GM19240 (cell line): ENCODE results near the gene SLC6A9.
A peak's percentile ranks its signal among the peaks of the same experiment; 100 is the strongest.

ENCODE experiments used
- DNase-seq: peaks from one replicate; pipeline ENCODE4 v3.0.0; 2011; ENCODE audit warnings: low spot score; ENCODE audit not compliant: insufficient read length

SLC6A9 gene

DNA sequence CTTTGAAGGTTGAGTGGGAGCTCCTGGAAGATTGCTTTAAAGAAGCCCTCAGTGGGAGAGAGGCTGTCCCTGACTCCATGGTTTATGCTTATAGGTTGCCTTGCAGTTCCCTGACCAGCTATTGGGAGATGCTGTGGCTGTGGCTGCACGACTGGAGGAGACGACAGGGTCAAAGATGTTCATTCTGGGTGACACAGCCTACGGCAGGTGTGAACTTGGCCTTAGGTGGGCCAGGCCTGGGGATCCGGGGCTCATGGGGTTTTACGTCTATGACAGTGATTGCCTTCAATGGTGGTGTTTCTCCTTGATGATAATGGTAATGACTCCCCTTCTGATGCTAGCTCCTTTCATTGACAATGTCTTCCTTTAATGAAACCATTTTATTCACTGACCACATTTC, 60.8 kb downstream of the SLC6A9 start:
- no peak for DNase-seq

DNA sequence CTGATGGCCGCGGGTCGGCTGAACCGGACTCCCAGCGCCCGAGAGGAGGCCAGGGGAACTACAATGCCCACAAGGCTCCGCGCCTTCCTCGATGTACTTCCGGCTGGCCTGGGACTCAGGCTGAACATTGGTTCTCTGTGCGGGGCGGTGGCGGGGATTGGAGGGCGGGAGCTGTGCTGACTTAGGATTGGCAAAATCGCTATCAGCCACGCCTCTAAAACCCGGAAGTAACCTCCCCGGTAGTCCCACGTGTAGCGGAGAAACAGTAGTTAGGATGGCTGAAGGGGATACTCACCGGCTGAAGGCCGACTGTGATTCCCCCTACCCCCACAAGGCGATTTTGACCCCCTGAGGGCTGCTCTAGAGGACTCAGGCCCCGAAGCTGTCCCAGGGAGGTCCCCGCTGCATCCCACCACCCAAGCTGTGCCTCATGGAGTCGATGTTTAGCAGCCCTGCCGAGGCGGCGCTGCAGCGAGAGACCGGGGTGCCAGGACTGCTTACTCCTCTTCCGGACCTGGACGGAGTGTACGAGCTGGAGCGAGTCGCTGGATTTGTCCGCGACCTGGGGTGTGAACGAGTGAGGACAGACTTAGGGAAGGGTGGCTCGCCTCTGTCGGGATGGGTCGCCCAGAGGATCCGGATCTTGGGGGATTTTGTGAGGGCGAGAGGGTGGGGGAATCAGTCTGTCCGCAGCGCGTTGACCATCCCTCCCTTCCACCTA, 61.4 kb downstream of the SLC6A9 start, which contains the start of gene DPH2:
DPH2 (plus strand) TSS at position 265 of the 721 bp plus-strand sequence; CDS start at position 431, 166 bp downstream.
- DNase-seq: peak; percentile 100

DNA sequence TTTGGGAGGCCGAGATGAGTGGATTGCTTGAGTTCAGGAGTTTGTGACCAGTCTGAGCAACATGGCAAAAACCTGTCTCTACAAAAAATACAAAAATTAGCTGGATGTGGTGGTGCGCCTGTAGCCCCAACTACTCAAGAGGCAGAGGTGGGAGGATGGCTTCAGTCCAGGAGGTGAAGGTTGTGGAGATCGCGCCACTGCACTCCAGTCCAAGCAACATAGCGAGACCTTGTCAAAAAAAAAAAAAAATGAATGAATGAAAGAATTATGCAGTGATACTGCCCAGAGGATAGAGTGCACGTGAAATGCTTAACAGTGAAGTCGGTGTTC, 61.9 kb downstream of the SLC6A9 start:
- DNase-seq: no peak

DNA sequence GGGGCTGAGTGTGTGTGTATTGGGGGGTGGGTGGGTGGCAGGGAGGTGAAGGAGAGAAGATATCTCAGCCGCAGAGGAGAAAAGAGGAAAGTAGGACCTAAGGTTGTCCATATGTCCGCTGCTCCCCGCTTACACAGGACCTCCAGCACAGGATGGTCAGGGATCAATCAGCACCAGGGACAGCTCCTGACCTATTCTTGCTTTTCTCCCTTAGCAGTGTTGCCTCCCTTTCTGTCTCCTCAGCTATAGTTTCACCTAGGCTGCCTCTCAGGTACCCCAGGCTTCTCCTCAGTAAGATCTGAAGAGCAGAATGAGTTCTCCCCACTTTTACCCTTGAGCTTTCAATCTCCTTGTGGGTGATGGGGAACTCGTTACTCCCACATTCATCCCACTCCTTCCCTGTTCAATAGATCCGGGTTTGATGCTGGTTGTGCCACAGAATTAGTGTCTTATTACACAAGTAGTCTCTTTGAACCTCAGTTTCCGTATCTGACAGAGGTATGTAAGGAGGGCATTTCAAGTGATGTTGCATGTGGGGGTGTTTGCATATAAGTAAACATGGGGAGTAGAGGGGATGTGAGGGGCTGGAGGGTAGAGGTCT, 62.8 kb downstream of the SLC6A9 start:
- no peak for DNase-seq

DNA sequence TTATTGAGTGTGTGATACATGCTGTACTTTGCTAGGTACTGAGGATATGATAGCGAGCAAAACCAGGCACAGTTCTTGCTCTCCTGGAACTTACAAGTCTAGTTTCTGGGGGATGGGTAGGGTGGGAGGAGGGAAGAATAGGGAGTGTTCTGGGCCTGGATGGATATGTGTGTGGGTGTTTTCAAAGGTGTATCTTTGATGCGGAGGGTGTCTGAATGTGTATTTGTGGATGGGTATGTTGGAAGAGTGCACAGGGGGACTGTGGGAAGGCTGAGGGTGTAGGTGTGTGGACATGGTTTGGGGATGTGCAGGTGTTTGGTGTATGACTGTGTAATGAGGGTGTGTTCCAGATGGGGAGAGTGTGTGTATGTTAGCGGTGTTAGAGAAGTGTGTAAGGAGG, 65.9 kb downstream of the SLC6A9 start:
- DNase-seq: no peak

DNA sequence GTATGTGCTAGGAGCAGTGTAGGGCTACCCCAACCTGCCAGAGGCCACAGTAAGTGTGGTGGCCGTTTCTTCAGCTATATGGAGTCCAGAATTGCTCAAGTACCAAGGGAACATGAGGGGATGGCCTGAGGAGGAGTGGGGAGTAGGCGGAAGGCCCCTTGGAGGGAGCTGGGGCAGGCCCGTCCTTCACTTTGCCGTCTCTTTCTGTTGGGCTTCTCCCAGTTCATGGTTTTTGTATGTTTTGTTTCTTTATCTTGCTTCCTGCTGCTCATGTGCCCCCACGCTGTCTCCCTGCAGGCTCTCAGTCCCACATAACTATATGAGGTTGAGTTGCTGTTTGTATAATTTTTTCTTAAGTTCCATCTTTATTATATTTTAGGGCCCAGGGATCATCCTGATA, 67.4 kb downstream of the SLC6A9 start:
- DNase-seq: no peak

DNA sequence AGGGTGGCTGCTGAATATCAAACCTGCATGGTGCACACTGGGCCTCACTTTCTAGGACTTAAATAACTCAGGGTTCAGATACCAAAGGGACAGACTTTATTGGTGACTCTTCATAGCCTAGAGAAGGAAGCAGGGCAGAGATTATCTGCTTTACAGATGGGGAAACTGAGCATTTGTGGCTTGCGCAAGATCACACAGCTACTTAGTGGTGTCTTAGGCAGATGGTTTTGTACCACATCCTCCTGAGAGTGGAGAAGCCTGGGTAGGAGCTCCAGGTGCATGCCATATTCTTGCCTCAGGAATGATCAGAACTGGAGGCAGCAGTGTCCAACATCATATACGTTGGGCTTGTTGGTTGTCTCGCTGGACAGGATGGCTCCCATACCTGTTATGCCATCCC, 68.3 kb downstream of the SLC6A9 start:
- DNase-seq: no peak

DNA sequence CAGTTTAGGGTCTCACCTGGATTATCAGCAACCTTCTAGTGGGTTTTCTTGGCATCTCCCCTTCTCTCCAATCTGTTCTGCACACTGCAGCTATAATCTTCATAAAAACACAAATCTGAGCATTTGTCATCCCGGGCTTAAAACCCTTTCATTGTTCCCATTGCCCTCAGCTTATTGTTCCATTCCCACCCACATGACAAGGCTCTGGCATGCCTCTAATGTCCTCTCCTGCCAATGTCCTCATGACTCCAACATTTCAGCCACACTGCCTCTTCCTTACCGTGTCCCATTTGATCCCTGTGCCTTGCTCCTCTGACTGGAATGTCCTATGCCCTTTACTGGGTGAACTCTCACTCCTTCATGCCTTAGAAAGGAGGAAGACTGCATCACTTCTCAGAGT, 68.9 kb downstream of the SLC6A9 start:
- no peak for DNase-seq

DNA sequence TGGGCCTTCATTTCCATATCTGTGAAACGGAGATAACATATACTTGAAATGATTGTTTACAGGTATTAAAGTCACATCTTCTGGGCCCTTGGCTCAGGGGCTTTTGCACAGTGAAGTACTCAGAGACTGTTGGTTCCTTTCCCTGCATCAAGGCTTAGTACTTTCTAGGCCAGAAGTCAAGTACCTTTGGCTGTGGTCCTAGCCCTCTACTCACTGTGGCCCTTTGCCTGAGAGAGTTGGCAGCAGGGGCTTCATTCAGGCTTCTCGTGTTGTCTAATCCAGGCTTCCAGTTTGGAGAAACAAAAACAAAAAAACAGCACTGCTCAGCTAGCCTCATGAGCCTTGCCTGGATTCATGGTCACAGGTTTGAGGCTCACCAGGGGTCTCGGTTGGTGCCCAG, 69.6 kb downstream of the SLC6A9 start:
- DNase-seq: no peak

DNA sequence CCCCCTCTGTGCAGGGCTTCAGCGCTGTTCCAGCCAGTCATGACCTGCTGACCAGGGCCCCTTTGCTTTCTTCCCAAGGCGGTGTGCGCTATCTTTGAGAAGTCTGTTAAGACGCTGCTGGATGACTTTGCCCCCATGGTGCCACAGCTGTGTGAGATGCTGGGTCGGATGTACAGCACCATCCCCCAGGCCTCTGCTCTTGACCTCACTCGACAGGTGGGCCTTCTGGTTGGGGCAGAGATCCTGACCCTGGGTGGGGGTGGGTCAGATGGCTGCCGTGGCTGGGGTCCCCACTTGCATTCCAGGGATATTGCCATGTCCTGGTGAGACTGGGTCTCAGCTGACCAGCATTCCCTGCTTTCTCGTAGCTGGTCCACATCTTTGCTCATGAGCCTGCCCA, 70.5 kb downstream of the SLC6A9 start:
- DNase-seq: no peak

DNA sequence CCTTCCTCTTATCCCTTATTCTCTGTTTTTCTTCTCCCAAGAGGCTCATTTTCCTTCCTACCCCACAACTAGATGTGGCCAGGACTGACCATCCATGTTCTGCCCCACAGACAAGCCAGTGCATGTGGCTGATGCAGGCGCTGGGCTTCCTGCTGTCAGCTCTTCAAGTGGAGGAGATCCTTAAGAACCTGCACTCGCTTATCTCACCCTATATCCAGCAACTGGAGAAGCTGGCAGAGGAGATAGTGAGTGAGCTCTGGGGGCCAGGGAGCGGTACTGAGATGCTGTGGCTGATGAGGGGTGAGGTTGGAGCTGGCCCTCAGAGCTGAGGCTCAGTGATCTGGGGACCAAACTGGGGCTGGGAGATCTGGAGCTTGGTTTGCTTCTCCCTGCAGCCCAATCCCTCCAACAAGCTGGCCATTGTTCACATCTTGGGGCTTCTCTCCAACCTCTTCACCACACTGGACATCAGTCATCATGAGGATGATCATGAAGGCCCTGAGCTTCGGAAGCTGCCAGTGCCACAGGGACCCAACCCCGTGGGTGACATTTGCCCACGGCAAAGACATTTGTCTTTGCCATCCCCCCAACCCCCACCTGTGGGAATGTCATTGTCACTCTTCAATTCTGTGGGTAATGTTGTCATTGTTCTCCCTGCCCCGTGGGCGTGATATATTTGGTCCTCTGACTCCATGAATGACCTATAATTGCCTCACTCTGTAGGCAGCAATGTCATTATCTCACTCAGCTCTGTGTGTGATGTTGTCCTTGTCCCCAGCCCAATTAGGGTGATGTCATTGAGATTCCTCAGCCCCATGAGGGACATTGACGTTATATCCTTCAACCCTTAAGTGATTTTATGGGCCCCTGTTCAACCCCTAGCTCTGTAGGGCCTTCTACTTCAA, 72.7 kb downstream of the SLC6A9 start:
- no peak for DNase-seq

DNA sequence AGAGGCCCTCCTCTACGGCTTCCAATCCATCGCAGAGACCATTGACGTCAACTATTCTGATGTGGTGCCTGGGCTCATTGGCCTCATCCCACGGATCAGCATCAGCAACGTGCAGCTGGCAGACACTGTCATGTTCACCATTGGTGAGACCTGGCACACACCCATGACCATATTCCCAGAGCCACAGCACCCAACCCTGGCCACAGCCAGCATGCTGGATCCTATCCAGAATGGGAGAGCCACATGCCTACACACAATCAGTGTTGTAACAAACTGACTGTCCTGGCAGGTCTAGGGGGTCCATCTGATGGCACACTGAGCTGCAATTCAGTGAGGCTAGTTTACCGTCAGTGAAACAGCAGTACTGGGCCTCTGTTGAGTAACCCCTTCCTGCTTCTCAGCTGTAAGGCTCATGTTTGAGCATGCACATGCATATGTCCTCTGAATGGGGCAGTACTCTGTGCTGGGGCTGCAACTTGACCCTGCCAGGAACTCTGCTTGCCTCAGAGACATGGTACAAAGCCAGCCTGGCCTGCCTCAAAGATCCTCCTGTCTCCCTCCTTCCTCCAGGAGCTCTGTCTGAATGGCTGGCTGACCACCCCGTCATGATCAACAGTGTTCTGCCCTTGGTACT, 73.7 kb downstream of the SLC6A9 start:
- no peak for DNase-seq

DNA sequence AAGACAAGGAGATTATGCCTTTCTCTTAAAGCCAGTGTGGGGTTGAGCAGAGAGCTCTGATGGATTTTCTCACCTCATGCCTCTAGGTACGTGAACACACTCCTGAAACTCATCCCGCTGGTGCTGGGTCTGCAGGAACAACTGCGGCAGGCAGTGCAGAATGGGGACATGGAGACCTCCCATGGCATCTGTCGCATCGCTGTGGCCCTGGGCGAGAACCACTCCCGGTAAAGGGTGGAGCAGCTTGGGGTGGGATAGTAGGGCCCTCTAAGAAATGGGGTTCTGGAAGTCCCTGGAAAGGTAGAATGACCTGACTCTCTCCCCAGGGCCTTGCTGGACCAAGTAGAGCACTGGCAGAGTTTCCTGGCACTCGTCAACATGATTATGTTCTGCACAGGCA, 75.0 kb downstream of the SLC6A9 start:
- DNase-seq: no peak

DNA sequence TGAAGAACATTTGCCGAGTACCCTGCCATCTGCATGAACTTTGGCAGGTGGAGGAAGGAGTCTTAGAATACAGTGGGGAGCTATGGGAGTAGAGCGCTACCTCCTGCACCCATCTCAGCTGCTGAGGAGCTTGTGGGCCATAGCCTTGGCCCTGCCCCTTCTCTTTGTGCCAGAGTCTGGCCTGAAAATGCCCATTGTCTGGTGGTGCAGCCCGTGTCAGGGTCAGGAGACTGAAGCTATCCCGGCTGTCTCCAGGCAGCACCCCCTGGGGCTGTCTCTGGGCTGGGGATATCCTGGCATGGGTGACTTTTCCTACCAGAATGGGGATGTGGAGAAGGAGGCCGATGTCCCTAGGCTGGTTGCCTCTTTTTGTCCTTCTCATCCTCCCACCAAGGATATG, 77.2 kb downstream of the SLC6A9 start:
- DNase-seq: no peak

DNA sequence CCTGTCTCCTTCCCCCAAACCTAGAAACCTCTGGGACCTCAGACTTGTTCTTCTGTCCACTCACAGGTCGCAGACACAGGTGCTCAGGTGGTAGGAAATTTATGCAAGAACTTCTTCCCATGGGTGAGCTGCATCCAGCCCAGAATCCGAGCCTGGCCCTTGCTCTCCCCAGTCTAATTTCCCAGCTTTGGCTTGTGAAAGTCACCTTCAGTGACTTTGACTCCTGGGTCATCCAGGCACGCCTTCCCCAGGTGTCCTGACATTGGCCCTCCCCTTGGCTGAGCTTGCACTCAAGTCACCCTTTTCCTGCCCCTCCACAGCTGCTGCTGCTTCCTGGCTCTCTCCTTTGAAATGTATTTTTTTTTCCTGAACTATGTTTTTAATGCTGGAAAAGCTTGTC, 77.9 kb downstream of the SLC6A9 start:
- DNase-seq: no peak

DNA sequence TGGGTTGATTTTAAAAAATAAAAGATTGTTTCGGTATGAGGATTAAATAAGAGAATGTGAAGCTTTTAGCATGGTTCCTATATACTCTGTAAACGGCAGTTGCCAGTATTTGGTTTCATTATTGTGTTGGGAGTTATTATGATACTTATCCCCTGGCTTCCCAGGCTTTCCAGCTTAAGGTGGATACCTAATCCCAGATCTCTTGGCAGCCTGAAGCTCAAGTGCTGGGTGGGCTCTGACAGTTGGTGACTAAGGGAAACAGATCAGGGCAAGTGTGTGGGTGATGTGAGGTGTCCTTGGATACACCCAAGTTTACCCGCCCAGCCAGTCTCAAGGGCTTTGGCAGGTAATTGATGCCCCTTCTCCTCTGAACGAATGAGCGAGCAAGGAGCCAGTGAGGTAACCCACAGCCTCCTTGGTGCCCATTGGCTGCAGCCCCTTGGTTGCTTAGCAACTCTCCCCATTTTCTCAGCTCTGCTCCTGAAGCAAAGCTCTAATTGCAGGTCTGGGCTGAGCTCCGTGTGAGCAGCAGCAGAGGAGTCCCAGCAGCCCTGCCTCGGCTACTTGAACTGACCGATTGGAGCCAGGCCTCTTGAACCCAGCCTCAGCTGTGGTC, 78.4 kb downstream of the SLC6A9 start:
- DNase-seq: no peak

DNA sequence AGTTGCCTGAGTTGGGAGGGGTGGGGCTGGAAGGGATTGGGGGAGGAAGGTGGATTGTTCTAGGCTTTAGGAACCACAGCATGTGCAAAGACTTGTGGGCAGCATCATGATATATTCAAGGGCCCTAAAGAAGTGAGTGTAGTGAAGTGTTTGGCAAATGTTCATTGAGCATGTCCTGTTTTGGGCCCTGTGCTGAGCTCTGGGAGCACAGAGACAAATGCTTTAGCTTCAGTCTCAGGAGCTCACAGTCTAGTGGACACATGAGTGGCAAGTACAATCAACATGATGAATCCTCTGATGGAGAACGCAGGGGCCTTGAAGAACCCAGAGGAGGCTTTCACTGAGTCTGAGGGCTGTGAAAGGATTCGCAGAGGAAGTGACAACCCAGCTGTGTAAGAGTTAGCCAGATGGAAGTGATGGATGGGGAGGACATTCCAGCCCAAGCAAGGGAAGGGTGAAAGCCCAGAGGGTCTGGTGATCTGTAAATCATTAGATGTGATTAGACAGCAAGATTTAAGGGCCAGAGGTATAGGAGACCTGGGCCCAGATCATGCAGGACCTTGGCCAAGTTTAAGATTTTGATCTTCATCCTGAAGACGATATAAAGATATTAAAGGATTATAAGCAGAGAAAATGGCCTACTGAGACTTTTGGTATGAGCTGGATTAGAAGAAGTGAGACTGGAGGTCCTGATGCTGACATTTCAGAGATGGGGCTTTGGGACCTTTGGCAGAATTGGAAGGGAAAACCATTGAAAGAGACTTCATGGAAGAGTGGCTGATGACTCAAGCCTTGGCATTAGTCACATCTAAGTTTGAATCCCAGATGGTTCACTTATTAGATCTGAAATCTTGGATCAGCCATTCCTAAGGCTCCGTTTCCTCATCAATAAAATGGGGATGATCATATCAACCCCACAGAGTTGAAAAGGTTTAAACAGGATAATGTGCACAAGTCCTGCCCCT, 80.0 kb downstream of the SLC6A9 start:
- no peak for DNase-seq

DNA sequence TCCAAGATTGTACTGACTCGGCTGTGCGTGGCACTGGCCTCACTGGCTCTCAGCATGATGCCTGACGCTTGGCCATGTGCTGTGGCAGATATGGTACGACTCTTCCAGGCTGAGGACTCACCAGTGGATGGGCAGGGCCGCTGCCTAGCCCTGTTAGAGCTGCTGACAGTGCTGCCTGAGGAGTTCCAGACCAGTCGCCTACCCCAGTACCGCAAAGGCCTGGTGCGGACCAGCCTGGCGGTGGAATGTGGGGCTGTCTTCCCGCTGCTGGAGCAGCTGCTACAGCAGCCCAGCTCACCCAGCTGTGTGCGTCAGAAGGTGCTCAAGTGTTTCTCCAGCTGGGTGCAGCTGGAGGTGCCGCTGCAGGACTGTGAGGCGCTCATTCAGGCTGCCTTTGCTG, 81.6 kb downstream of the SLC6A9 start:
- no peak for DNase-seq

DNA sequence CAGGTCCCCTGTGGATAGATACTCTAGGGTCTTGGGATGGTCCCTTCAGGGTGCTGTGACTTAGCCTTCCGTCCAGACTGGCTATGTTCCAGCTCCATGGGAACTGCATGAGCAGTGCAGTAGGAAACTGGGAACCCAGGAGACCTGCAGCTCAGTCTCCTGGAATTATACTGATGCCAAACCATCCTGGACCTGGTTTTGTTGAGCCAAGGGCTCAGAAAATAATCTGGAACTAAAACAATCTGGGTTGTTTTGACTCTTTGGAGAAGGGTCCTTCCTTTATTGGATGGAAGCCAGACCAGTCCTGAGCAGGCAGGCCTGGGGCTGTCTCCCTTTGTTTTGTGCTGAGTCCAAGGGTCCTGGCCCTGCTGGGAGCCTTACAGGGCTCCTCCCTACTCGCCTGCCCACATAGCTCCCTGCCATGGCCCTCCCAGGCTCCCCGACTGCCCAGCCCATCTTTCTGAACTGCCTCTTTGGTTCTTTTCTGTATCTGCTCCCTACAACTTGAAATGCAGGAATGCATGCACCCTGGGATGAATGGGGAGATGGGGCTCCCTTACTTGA, 83.3 kb downstream of the SLC6A9 start:
- DNase-seq: no peak
